GM06990 (cell line): ENCODE results near the gene ZMAT3.
A peak's percentile ranks its signal among the peaks of the same experiment; 100 is the strongest.
"Not testable (repeated sequence)": the region's sequence is repeated elsewhere in the genome, so short reads cannot be mapped to it uniquely, and the experiment has no call there.

Experiments used
- DNase-seq: peaks from one replicate; pipeline ENCODE4 v3.0.0-alpha.2; 2011; ENCODE audit not compliant: insufficient read length; ENCODE audit errors: extremely low read depth
- H3K27me3 ChIP-seq: replicated peaks from 2 replicates; pipeline ENCODE4 v1.6.0; 2011; ENCODE audit warnings: low read length; ENCODE audit not compliant: control insufficient read depth, insufficient read depth
- H3K36me3 ChIP-seq: 2 replicates; pipeline ENCODE4 v1.5.1; 2011; ENCODE audit warnings: low read length; ENCODE audit not compliant: control insufficient read depth, insufficient read depth
- H3K4me3 ChIP-seq: replicated peaks from 2 replicates; pipeline ENCODE4 v1.5.1; 2011; ENCODE audit warnings: low read depth, mild to moderate bottlenecking, control low read depth, low read length
- TF ChIP-seq, protein P1 (sequence below): IDR thresholded peaks from 2 replicates; pipeline ENCODE4 v1.5.1; 2011; ENCODE audit warnings: low read length, control low read depth, mild to moderate bottlenecking, inconsistent platforms; ENCODE audit not compliant: insufficient read depth, poor library complexity, severe bottlenecking

ZMAT3 gene, protein sequence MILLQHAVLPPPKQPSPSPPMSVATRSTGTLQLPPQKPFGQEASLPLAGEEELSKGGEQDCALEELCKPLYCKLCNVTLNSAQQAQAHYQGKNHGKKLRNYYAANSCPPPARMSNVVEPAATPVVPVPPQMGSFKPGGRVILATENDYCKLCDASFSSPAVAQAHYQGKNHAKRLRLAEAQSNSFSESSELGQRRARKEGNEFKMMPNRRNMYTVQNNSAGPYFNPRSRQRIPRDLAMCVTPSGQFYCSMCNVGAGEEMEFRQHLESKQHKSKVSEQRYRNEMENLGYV

DNA sequence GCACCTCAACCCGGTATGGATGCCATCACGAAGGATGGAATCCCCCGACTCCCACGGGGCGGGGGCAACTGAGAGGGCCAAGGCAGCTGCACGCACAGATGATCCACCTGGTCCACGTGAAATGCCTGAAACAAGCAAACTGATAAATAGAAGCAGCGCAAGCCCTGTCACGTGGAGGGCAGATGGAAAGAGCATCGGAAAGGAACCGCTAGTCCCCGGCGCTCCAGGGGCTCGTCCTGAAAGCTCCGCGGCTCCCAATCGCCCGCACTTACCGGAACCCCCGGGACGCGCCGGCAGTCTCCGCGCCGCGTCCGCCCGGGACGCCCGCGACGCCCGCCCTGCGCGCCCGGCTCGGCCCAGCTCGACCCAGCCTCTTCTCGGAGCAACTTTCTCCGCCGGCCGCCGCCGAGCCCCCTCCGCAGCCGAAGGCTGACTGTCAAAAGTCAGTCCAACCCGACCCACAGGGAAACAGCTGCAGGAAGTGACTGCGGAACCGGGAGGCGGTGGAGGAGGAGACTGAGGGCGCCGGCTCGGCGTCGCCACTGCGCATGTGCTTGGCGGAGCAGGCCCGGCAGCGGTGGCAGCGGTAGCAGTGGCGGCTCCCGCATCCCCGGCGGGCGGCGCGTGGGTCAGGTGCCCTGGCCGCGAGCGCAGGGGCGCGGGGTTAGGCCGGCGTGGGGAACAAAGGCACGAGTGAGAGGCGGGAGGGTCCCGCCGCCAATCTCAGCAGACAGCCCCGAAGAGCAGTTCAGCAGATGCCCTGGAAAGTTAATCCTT, at the start of gene ZMAT3:
ZMAT3 (minus strand) TSS at position 487 of the 777 bp plus-strand sequence. CDS start 4,057 bp downstream, outside the sequence.
- TF ChIP-seq, protein P1, sequence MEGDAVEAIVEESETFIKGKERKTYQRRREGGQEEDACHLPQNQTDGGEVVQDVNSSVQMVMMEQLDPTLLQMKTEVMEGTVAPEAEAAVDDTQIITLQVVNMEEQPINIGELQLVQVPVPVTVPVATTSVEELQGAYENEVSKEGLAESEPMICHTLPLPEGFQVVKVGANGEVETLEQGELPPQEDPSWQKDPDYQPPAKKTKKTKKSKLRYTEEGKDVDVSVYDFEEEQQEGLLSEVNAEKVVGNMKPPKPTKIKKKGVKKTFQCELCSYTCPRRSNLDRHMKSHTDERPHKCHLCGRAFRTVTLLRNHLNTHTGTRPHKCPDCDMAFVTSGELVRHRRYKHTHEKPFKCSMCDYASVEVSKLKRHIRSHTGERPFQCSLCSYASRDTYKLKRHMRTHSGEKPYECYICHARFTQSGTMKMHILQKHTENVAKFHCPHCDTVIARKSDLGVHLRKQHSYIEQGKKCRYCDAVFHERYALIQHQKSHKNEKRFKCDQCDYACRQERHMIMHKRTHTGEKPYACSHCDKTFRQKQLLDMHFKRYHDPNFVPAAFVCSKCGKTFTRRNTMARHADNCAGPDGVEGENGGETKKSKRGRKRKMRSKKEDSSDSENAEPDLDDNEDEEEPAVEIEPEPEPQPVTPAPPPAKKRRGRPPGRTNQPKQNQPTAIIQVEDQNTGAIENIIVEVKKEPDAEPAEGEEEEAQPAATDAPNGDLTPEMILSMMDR, result no peak
- Histone ChIP-seq H3K36me3 (peaks cover 7% of the 10 kb centered on the region), H3K27me3 (no peaks in the 10 kb centered on the region), H3K4me3 (peak within 1 kb of the TSS; percentile 93)
- peak; percentile 90 for DNase-seq

DNA sequence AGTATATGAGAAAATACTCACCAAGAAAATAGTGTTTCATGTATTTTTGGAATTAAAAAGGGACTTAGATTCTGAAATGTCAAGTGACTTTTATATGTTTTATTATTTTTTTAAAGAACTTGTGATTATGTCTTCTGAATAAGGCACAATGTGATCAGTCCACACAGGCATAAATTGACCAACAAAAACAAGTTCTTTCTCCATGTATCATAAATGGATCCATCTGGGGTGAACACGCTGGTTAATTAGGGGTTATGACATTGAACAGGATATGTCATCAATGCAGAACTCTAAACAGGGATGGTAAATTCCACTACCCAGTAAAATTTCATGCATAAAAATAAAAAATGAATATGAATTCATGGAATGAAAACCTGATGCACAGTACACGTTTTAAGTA, 45.2 kb upstream of the ZMAT3 start:
- TF ChIP-seq, protein P1, result no peak
- Histone ChIP-seq H3K27me3 (no peaks in the 10 kb centered on the region), H3K36me3 (no peaks in the 10 kb centered on the region), H3K4me3 (no peak overlapping the region)
- no peak for DNase-seq

DNA sequence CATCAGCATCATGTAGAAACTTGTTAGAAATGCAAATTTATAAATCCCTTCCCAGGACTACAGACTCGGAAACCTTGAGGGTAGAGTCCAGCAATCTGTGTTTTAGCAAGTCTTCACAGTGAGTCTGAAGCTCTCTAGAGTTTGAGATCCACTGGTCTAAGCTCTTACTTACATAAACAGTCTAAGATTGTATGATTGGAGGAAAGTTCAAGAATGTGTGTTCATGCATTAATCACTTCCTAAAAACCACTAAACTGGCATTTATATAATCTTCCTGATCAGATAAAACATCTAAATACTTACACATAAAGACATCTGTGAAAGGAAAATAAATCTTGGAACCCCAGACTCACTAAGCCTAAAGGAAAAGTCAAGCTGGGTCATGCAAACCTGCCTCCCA, 43.8 kb upstream of the ZMAT3 start:
- H3K4me3 ChIP-seq, DNase-seq, H3K36me3 ChIP-seq, H3K27me3 ChIP-seq: not testable (repeated sequence)

DNA sequence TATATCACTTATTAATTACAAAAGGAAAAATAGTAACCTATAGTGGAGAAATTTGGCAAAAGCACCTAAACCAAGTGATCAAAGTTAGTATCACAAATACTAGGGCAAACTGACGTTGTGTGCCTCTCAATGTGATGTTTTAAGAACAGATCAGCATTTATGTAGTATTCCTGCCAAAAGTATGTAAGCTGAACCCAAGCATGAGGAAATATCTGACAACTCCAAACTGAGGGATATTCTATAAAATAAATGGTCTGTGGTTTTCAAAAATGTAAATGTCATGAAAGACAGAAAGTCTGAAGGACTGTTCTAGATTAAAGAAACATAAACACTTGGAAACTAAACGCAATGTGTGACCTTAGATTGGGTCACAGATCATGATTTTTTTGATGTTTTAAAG, 42.3 kb upstream of the ZMAT3 start:
- Histone ChIP-seq H3K27me3 (no peaks in the 10 kb centered on the region), H3K4me3 (no peak overlapping the region), H3K36me3 (no peaks in the 10 kb centered on the region)
- TF ChIP-seq, protein P1, result no peak
- DNase-seq, result no peak

DNA sequence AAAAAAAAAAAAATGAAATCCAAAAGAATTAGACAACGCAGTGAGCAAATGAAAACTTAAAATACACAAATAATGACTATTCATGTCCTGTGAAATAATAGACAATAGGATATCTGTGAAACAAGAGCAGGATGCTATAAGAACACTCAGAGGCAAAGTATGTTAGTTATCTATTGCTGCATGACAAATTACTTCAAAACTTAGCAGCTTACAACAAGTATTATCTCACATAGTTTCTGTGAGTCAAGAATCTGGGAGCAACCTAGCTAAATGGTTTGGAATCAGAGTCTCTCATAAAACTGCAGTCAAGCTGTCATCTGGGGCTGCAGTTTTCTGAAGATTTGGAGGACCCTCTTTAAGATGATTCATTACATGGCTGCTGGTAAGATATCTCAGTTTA, 36.5 kb upstream of the ZMAT3 start:
- no peak overlapping the region for H3K4me3 ChIP-seq
- no peaks in the 10 kb centered on the region for H3K27me3 ChIP-seq
- TF ChIP-seq, protein P1, result no peak
- H3K36me3 ChIP-seq, result no peaks in the 10 kb centered on the region
- DNase-seq, result no peak

DNA sequence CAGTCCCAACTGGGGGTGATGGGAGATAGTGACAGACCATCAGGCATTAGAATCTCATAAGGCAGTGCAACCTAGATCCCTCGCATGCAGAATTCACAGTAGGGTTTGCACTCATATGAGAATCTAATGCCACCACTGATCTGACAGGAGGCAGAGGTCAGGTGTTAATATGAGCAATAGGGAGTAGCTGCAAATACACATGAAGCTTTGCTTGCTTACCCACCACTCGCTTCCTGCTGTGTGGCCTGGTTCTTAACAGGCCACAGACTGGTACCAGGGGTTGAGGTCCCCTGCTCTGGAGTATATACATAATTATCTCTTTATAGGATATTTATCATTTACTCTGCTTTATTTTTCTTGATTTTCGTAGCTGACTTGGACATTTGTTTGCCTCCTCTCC, 36.0 kb upstream of the ZMAT3 start:
- DNase-seq, result no peak
- no peak overlapping the region for H3K4me3 ChIP-seq
- TF ChIP-seq, protein P1, result no peak
- H3K36me3 ChIP-seq, result no peaks in the 10 kb centered on the region
- H3K27me3 ChIP-seq, result no peaks in the 10 kb centered on the region
